Type B pancreatic cell (in vitro differentiated cells): ENCODE results near the gene SLC12A3. TPM values are rescaled to one million over a fixed set of nuclear protein-coding genes. Genes with fewer than 3 reads are reported as not detected.
A peak's percentile ranks its signal among the peaks of the same experiment; 100 is the strongest.

Experiments
- DNase-seq: peaks from one replicate; pipeline ENCODE4 v3.0.0; 2021; ENCODE audit warnings: mixed read lengths; ENCODE audit not compliant: unreplicated experiment; ENCODE audit errors: extremely low spot score
- H3K27ac Mint-ChIP-seq: 2 replicates; pipeline ENCODE4 v1.8.0; 2021; ENCODE audit warnings: mild to moderate bottlenecking, mixed read lengths
- H3K27me3 Mint-ChIP-seq: 2 replicates; pipeline ENCODE4 v1.8.0; 2021; ENCODE audit warnings: mixed read lengths
- H3K36me3 Mint-ChIP-seq: 2 replicates; pipeline ENCODE4 v1.8.0; 2021; ENCODE audit warnings: mixed read lengths
- H3K4me1 Mint-ChIP-seq: one replicate; pipeline ENCODE4 v1.8.0; 2021; ENCODE audit warnings: mixed read lengths; ENCODE audit not compliant: unreplicated experiment
- H3K4me3 Mint-ChIP-seq: 2 replicates; pipeline ENCODE4 v1.8.0; 2021; ENCODE audit warnings: mild to moderate bottlenecking, mixed read lengths
- H3K9me3 Mint-ChIP-seq: 2 replicates; pipeline ENCODE4 v1.8.0; 2021; ENCODE audit warnings: mixed read lengths
- CTCF ChIP-seq: fragments of 200-600 bp; sonication (generic); conservative IDR thresholded peaks from 2 replicates; pipeline ENCODE4 v1.5.0; 2021; ENCODE audit warnings: antibody characterized with exemption, mild to moderate bottlenecking
- total RNA-seq: library from RNA; stranded (reverse); gene quantifications from 2 replicates; pipeline ENCODE4 v1.2.1, GENCODE V29; 2021; ENCODE audit warnings: low replicate concordance

SLC12A3 gene
- total RNA-seq, 1 donor from 2014 or later: 0.31 TPM

- DNase-seq: no peak
- Mint-ChIP-seq H3K9me3 (no peaks in the 10 kb centered on the region), H3K27ac (peak overlapping the region; percentile 79), H3K36me3 (no peaks in the 10 kb centered on the region), H3K4me1 (peaks cover 53% of the 10 kb centered on the region), H3K4me3 (no peak overlapping the region), H3K27me3 (no peaks in the 10 kb centered on the region)
- no peak for TF ChIP-seq CTCF
Observed at GRCh38 chr16:56859636-56860035, 5.4 kb upstream of the SLC12A3 start.

DNA sequence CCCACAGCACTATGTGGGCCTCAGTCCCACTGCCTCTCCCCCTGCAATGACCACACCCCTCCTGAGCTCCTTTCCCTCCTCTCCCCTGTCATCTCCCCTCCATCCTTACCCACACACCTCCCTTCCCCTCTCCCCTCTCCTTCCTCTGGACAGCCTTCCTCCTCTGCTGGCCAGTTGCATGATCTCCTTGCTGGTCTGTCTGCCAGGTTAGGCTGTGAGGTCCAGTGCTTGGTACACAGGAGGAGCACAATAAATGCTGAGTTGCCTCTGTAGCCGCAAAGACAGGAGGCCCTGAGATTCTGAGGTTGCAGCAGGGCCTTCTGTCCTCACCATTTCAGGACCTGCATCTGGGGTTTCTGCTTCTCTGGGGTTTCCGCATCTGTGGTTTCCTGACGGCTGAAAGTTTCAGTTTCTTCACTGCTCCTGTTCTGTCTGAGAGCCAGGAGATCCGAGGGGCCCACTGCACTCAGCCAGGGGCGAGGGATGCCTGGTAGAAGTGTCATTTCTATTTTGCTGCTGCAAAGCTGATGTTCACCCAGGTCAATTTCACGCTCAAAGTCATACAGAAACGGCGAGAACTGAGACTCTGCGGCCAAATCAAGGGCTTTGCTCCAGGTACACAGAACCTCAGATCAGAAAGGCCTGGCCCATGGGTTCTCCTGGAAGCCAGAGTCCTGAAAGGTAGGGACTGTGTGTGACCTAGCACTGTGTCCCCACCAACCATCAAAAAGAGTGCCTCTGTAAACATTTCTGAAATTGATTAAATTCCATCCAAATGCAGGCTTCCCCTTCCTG, 4.6 kb upstream of the SLC12A3 start:
- Mint-ChIP-seq H3K36me3 (no peaks in the 10 kb centered on the region), H3K9me3 (no peaks in the 10 kb centered on the region), H3K4me1 (peaks cover 61% of the 10 kb centered on the region)

GRCh38 chr16:56861092-56861610, 3.9 kb upstream of the SLC12A3 start:
- DNase-seq: no peak
- Mint-ChIP-seq H3K4me1 (peaks cover 54% of the 10 kb centered on the region), H3K36me3 (no peaks in the 10 kb centered on the region), H3K9me3 (no peaks in the 10 kb centered on the region), H3K4me3 (peak overlapping the region; percentile 37), H3K27me3 (no peaks in the 10 kb centered on the region), H3K27ac (peak overlapping the region; percentile 87)
- no peak for TF ChIP-seq CTCF

More for the DNA sequence above, 4.6 kb upstream of the SLC12A3 start:
- no peaks in the 10 kb centered on the region for H3K27me3 Mint-ChIP-seq
- no peak for DNase-seq
- H3K27ac Mint-ChIP-seq: peak overlapping the region; percentile 87
- TF ChIP-seq CTCF: no peak
- peak overlapping the region; percentile 54 for H3K4me3 Mint-ChIP-seq

DNA sequence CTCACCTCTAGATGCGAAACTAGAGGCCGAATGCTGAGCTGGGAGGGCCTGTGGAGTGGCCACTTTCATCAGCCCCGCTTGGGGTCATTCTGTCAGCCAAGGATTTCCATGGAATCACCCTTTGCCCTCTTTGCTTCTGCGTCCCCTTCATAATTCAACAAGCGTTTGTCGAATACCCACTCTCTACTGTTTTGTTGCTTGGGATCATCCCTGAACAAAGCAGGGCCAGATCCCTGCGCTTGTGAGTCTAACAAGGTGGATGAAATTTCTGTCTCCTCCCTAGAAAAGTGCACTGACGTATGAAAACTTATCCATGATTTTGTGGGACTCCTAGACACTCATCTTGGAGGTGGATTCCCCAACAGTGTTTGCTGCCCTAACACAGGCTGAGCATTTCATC, 3.3 kb upstream of the SLC12A3 start:
- no peak for TF ChIP-seq CTCF
- Mint-ChIP-seq H3K27me3 (no peaks in the 10 kb centered on the region), H3K27ac (peak overlapping the region; percentile 87), H3K36me3 (no peaks in the 10 kb centered on the region), H3K9me3 (no peaks in the 10 kb centered on the region), H3K4me3 (no peak overlapping the region), H3K4me1 (peaks cover 54% of the 10 kb centered on the region)
- DNase-seq: no peak

DNA sequence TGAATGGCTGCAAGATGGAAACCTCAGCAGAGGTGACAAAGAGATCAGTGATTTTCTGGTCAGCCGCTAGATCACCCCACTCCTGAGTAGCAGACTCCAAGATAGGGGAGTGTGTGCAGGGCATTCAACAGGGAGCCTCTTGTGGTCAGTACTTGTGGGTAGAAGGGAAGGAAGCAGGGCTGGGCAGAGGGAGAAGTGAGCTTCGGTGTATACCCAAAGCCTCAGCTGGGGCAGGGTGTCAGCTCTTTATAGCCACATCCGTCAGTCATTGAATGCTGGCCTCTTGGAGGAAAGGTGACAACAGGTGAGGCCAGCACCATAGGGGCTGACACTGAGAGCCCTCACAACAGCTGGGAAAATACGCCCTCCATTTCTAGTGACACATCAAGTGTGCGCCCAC, 2.2 kb upstream of the SLC12A3 start:
- Mint-ChIP-seq H3K27ac (peak overlapping the region; percentile 87), H3K9me3 (no peaks in the 10 kb centered on the region), H3K4me1 (peaks cover 57% of the 10 kb centered on the region), H3K27me3 (no peaks in the 10 kb centered on the region), H3K4me3 (no peak overlapping the region), H3K36me3 (no peaks in the 10 kb centered on the region)
- DNase-seq: no peak
- TF ChIP-seq CTCF: no peak
